Endothelial cell of umbilical vein (primary cell): ENCODE data around the gene DEFB124.

ENCODE experiments used
- CTCF ChIP-seq, 2 donors: IDR thresholded peaks; 1 replicate in 1 of 2; 2 replicates in 1 of 2; pipeline ENCODE4 v1.5.1; 2011; ENCODE audit warnings: low read length in 2 of 2, mild to moderate bottlenecking in 2 of 2, moderate library complexity in 2 of 2, control low read depth in 1 of 2, inconsistent platforms in 1 of 2, low read depth in 1 of 2; ENCODE audit not compliant: insufficient read depth in 1 of 2; ENCODE audit errors: extremely low read depth in 1 of 2
- EZH2 ChIP-seq: IDR thresholded peaks from 2 replicates; pipeline ENCODE4 v1.6.1; 2012; ENCODE audit warnings: borderline replicate concordance, low read depth, mild to moderate bottlenecking, moderate library complexity, low read length, inconsistent platforms; ENCODE audit not compliant: severe bottlenecking
- FOS ChIP-seq: IDR thresholded peaks from 2 replicates; pipeline ENCODE4 v1.6.1; 2011; ENCODE audit warnings: mild to moderate bottlenecking, low read length, moderate library complexity, borderline replicate concordance; ENCODE audit not compliant: insufficient read depth
- GATA2 ChIP-seq: IDR thresholded peaks from 2 replicates; pipeline ENCODE4 v1.7.0; 2011; ENCODE audit warnings: low read depth, mild to moderate bottlenecking, moderate library complexity, mixed read lengths, low read length; ENCODE audit not compliant: insufficient read length, insufficient read depth
- JUN ChIP-seq: IDR thresholded peaks from 2 replicates; pipeline ENCODE4 v1.6.1; 2011; ENCODE audit warnings: borderline replicate concordance, low read depth; ENCODE audit not compliant: insufficient read length, insufficient read depth
- MAX ChIP-seq: IDR thresholded peaks from 2 replicates; pipeline ENCODE4 v1.6.1; 2011; ENCODE audit not compliant: insufficient read depth, insufficient read length
- MYC ChIP-seq: IDR thresholded peaks from one replicate; pipeline ENCODE4 v1.6.1; 2011; ENCODE audit warnings: mild to moderate bottlenecking, low read depth, low read length
- POLR2A ChIP-seq: IDR thresholded peaks from 2 replicates; pipeline ENCODE4 v1.6.1; 2012; ENCODE audit warnings: low read depth, mild to moderate bottlenecking, control low read depth, low read length
- POLR2AphosphoS5 ChIP-seq: IDR thresholded peaks from 2 replicates; pipeline ENCODE4 v1.6.1; 2012; ENCODE audit warnings: low read depth, mild to moderate bottlenecking, control low read depth, low read length, moderate library complexity; ENCODE audit not compliant: insufficient read depth

- TF ChIP-seq CTCF (IDR thresholded peaks at IDR 0.05; ENCODE audit: extremely low read depth in 1 of 2, insufficient read depth in 1 of 2, low read depth in 1 of 2, low read length in 2 of 2) (no peak), GATA2 (no peak), POLR2A (no peak), MAX (no peak), JUN (no peak), FOS (peak; percentile 19), POLR2AphosphoS5 (no peak), MYC (no peak), EZH2 (no peak)
Observed at GRCh38 chr20:31505903-31506302, 31.0 kb upstream of the DEFB124 start.
